ENCODE data around the gene KIAA0753. TPM values are rescaled to one million over a fixed set of nuclear protein-coding genes. Genes with fewer than 3 reads are reported as not detected.

Gene KIAA0753
- total and polyA plus RNA-seq, 10 of the 15 experiments (the other 5 are each of a cell fraction or from before 2014, with no cell fraction given): 2.2 to 15.2 (median 7.7) TPM

GRCh38 chr17:6548034-6548433 lies 92.5 kb downstream of the KIAA0753 start:
- no peaks in the 10 kb centered on the region for H4K20me1 ChIP-seq (ENCODE audit: control insufficient read depth, insufficient read depth)
- POLR2A ChIA-PET: no interaction called here
- RAD21 ChIA-PET (ENCODE audit: unreplicated experiment): no interaction called here
- SMC1A ChIA-PET (ENCODE audit: uncharacterized antibody, unreplicated experiment): interaction anchor here (0.5 kb wide), 1 partner anchor 18 kb away, joined by 3 read pairs; no protein-coding TSS in a partner anchor
- H3K27ac ChIP-seq (ENCODE audit: control insufficient read depth, insufficient read depth): no peak overlapping the region
- peaks cover 15% of the 10 kb centered on the region for H3K4me1 ChIP-seq (ENCODE audit: control insufficient read depth, insufficient read depth, low read length)
- BruUV-seq (replicated peaks): no TSS peak
- intact Hi-C loops (cut with micrococcal nuclease; ENCODE audit: unreplicated experiment) (no loop called here), in situ Hi-C loops (cut with MboI) (no loop called here)
- H3K4me3 ChIP-seq: no peak overlapping the region
- ATAC-seq (no peak), DNase-seq (ENCODE audit: low read depth, low spot score) (no peak), FAIRE-seq (no peak)
- H2AFZ ChIP-seq (ENCODE audit: control insufficient read depth, low read depth, low read length): peak overlapping the region; percentile 80; the same call in 1 of the 2 replicates
- H3K9me3 ChIP-seq (replicated peaks; ENCODE audit: control insufficient read depth, insufficient read depth, low read length): no peaks in the 10 kb centered on the region
- H3K36me3 ChIP-seq (ENCODE audit: control insufficient read depth in 2 of 2, insufficient read depth in 2 of 2, low read length in 1 of 2): no peaks in the 10 kb centered on the region
- CTCF ChIA-PET: interaction anchor here (0.6 to 0.9 kb wide), 2 partner anchors 73 to 75 kb away, joined by 3 to 4 read pairs; no protein-coding TSS in a partner anchor
- H3K9ac ChIP-seq (ENCODE audit: control insufficient read depth, insufficient read depth, low read length): no peak overlapping the region
- peak overlapping the region; percentile 85 for H3K4me2 ChIP-seq (ENCODE audit: control insufficient read depth, insufficient read depth)
- H3K79me2 ChIP-seq (ENCODE audit: control insufficient read depth, insufficient read depth, low read length): no peaks in the 10 kb centered on the region
- no peak for TF ChIP-seq CREM (IDR thresholded peaks at IDR 0.05; ENCODE audit: low read depth)
- TF ChIP-seq ZNF687 (IDR thresholded peaks at IDR 0.05): no peak
- TF ChIP-seq GABPA (IDR thresholded peaks at IDR 0.05; ENCODE audit: low read depth): no peak
- no peak for TF ChIP-seq EZH2 (IDR thresholded peaks at IDR 0.05; ENCODE audit: borderline replicate concordance, control insufficient read depth, low read depth, low read length)
- no peak for TF ChIP-seq TBL1XR1 (IDR thresholded peaks at IDR 0.05; ENCODE audit: low read depth, low read length)
- TF ChIP-seq ZBTB40 (IDR thresholded peaks at IDR 0.05; ENCODE audit: borderline replicate concordance): no peak
- no peak for TF ChIP-seq ZBED1 (IDR thresholded peaks at IDR 0.05; ENCODE audit: borderline replicate concordance)
- TF ChIP-seq SMAD5 (IDR thresholded peaks at IDR 0.05; ENCODE audit: low read depth): no peak
- no peak for TF ChIP-seq EED (IDR thresholded peaks at IDR 0.05; ENCODE audit: low read depth)
- H3K27me3 ChIP-seq (replicated peaks in 1 of 2; ENCODE audit: control insufficient read depth in 2 of 2, insufficient read depth in 2 of 2, low read length in 1 of 2): no peaks in the 10 kb centered on the region; a peak in 1 of 4 replicates
- WGBS (ENCODE audit: insufficient coverage, insufficient replicate concordance, low lambda C conversion rate, missing lambda C conversion rate): 12% methylated on average over 5 of the region's 5 CpGs
